Smooth muscle cell (in vitro differentiated cells): ENCODE results near the gene EPC2. TPM values are rescaled to one million over a fixed set of nuclear protein-coding genes. Genes with fewer than 3 reads are reported as not detected.

Experiments used
- DNase-seq: peaks from one replicate; lab custom pipeline; 2025; ENCODE audit not compliant: unreplicated experiment; lab: John Stamatoyannopoulos, UW
- H2AFZ ChIP-seq: fragments of 200-600 bp; sonication (generic); 2 replicates; pipeline ENCODE4 v1.6.0; 2016; ENCODE audit warnings: antibody characterized with exemption, low read depth, mild to moderate bottlenecking
- H3F3A ChIP-seq: fragments of 200-600 bp; sonication (generic); 2 replicates; pipeline ENCODE4 v1.6.0; 2017; ENCODE audit warnings: antibody characterized with exemption, low read depth
- H3K27ac ChIP-seq: fragments of 200-600 bp; sonication (generic); 2 replicates; pipeline ENCODE4 v1.5.1; 2016; ENCODE audit warnings: low read depth, mild to moderate bottlenecking
- H3K27me3 ChIP-seq: fragments of 200-600 bp; sonication (generic); 2 replicates; pipeline ENCODE4 v1.6.1; 2016; ENCODE audit warnings: low read depth, mild to moderate bottlenecking
- H3K36me3 ChIP-seq: fragments of 200-600 bp; sonication (generic); 2 replicates; pipeline ENCODE4 v1.5.1; 2016; ENCODE audit warnings: low read depth
- H3K4me1 ChIP-seq: fragments of 200-600 bp; sonication (generic); 2 replicates; pipeline ENCODE4 v1.5.1; 2016; ENCODE audit warnings: low read depth
- H3K4me2 ChIP-seq: fragments of 200-600 bp; sonication (generic); 2 replicates; pipeline ENCODE4 v1.6.0; 2016; ENCODE audit warnings: mild to moderate bottlenecking
- H3K4me3 ChIP-seq: fragments of 200-600 bp; sonication (generic); 2 replicates; pipeline ENCODE4 v1.5.1; 2016; ENCODE audit warnings: mild to moderate bottlenecking
- H3K79me2 ChIP-seq: fragments of 200-600 bp; sonication (generic); 2 replicates; pipeline ENCODE4 v1.6.0; 2016; ENCODE audit warnings: low read depth, mild to moderate bottlenecking
- H3K9ac ChIP-seq: fragments of 200-600 bp; sonication (generic); 2 replicates; pipeline ENCODE4 v1.6.0; 2016; ENCODE audit warnings: low read depth
- H3K9me3 ChIP-seq: fragments of 200-600 bp; sonication (generic); replicated peaks from 2 replicates; pipeline ENCODE4 v1.5.1; 2016; ENCODE audit warnings: low read depth
- H4K20me1 ChIP-seq: fragments of 200-600 bp; sonication (generic); 2 replicates; pipeline ENCODE4 v1.6.0; 2016; ENCODE audit warnings: low read depth
- CTCF ChIP-seq: fragments of 200-600 bp; sonication (generic); IDR thresholded peaks from 2 replicates; pipeline ENCODE4 v1.5.1; 2017; ENCODE audit warnings: borderline replicate concordance, mild to moderate bottlenecking, antibody characterized with exemption; ENCODE audit not compliant: insufficient read depth, poor library complexity, severe bottlenecking
- WGBS: methylation state at CpG from one replicate; pipeline ENCODE4 v1.1.7; 2016; ENCODE audit warnings: low lambda C conversion rate; 5-methylcytosine and 5-hydroxymethylcytosine counted together
- polyA plus RNA-seq: library from polyadenylated mRNA; unstranded; fragments of >200 nt; fragmentation: Nextera tagmentation; extraction: Ambion mirVana; gene quantifications from 2 replicates; pipeline ENCODE4 v1.2.1, GENCODE V29; 2016
- total RNA-seq: library from RNA; depleted of rRNA; stranded (reverse); fragments of >200 nt; gene quantifications from 2 replicates; pipeline ENCODE4 v1.2.3, GENCODE V29; 2014

The EPC2 gene
- total and polyA plus RNA-seq, 2 experiments from 2014 or later, result 2.7 to 26.7 TPM

GRCh38 chr2:148721991-148722777 lies 77.6 kb downstream of the EPC2 start:
- Histone ChIP-seq H3K9me3 (no peaks in the 10 kb centered on the region), H3K79me2 (peaks cover 95% of the 10 kb centered on the region), H3F3A (no peaks in the 10 kb centered on the region), H3K4me3 (no peak overlapping the region), H2AFZ (no peak overlapping the region), H3K27ac (no peak overlapping the region), H3K36me3 (no peaks in the 10 kb centered on the region), H3K4me1 (peaks cover 8% of the 10 kb centered on the region), H3K4me2 (no peak overlapping the region), H3K9ac (no peak overlapping the region), H3K27me3 (no peaks in the 10 kb centered on the region), H4K20me1 (peaks cover 100% of the 10 kb centered on the region)
- no peak for TF ChIP-seq CTCF
- DNase-seq, result no peak
- WGBS, result 80% methylated on average over 5 of the region's 5 CpGs

- WGBS, result 95% methylated on average over 1 of the region's 1 CpG
- H3K79me2 ChIP-seq, result peaks cover 93% of the 10 kb centered on the region
- no peaks in the 10 kb centered on the region for H3K27me3 ChIP-seq
- no peak overlapping the region for H2AFZ ChIP-seq
- H3K9ac ChIP-seq, result no peak overlapping the region
- no peaks in the 10 kb centered on the region for H3K36me3 ChIP-seq
- DNase-seq, result no peak
- peaks cover 100% of the 10 kb centered on the region for H4K20me1 ChIP-seq
- H3K4me3 ChIP-seq, result no peak overlapping the region
- TF ChIP-seq CTCF, result no peak
- H3K4me2 ChIP-seq, result no peak overlapping the region
- no peaks in the 10 kb centered on the region for H3K9me3 ChIP-seq
- peaks cover 8% of the 10 kb centered on the region for H3K4me1 ChIP-seq
- H3F3A ChIP-seq, result no peaks in the 10 kb centered on the region
- H3K27ac ChIP-seq, result no peak overlapping the region
These were observed 81.0 kb downstream of the EPC2 start for GRCh38 chr2:148725564-148725963.

- no peak for TF ChIP-seq CTCF
- H3K9ac ChIP-seq, result no peak overlapping the region
These were observed 81.7 kb downstream of the EPC2 start for GRCh38 chr2:148726228-148726627.

GRCh38 chr2:148730085-148730484 lies 85.5 kb downstream of the EPC2 start:
- Histone ChIP-seq H3F3A (no peaks in the 10 kb centered on the region), H3K4me2 (no peak overlapping the region), H2AFZ (no peak overlapping the region), H3K9ac (no peak overlapping the region), H3K27me3 (no peaks in the 10 kb centered on the region), H3K36me3 (no peaks in the 10 kb centered on the region), H3K27ac (no peak overlapping the region), H3K9me3 (no peaks in the 10 kb centered on the region), H4K20me1 (peaks cover 98% of the 10 kb centered on the region), H3K79me2 (peaks cover 93% of the 10 kb centered on the region), H3K4me1 (no peaks in the 10 kb centered on the region), H3K4me3 (no peak overlapping the region)
- no peak for TF ChIP-seq CTCF
- DNase-seq, result no peak

More at GRCh38 chr2:148726228-148726627, 81.7 kb downstream of the EPC2 start:
- H3K79me2 ChIP-seq, result peaks cover 93% of the 10 kb centered on the region
- no peak overlapping the region for H2AFZ ChIP-seq
- H3F3A ChIP-seq, result no peaks in the 10 kb centered on the region
- no peak for DNase-seq
- no peaks in the 10 kb centered on the region for H3K9me3 ChIP-seq
- H3K4me3 ChIP-seq, result no peak overlapping the region
- WGBS, result 87% methylated on average over 3 of the region's 3 CpGs
- H3K27me3 ChIP-seq, result no peaks in the 10 kb centered on the region
- H3K36me3 ChIP-seq, result no peaks in the 10 kb centered on the region
- H4K20me1 ChIP-seq, result peaks cover 100% of the 10 kb centered on the region
- peaks cover 8% of the 10 kb centered on the region for H3K4me1 ChIP-seq
- no peak overlapping the region for H3K27ac ChIP-seq
- H3K4me2 ChIP-seq, result no peak overlapping the region
